DMS114 treated with DMSO at 0.1 percent for 48 hours (cell line): ENCODE measurements around the gene ATRX.
"Not testable (repeated sequence)": the region's sequence is repeated elsewhere in the genome, so short reads cannot be mapped to it uniquely, and the experiment has no call there.

Experiments used
- DNase-seq: peaks from one replicate; lab custom pipeline; 2025; ENCODE audit not compliant: unreplicated experiment; lab: John Stamatoyannopoulos, UW

ATRX gene

GRCh38 chrX:77628294-77629025 lies 157.6 kb downstream of the ATRX start:
- no peak for DNase-seq

GRCh38 chrX:77622672-77623071 lies 163.3 kb downstream of the ATRX start:
- no peak for DNase-seq

GRCh38 chrX:77622233-77622632 lies 163.8 kb downstream of the ATRX start:
- no peak for DNase-seq

GRCh38 chrX:77621453-77621852 lies 164.6 kb downstream of the ATRX start:
- DNase-seq, result not testable (repeated sequence)

GRCh38 chrX:77617206-77617605 lies 168.8 kb downstream of the ATRX start:
- DNase-seq, result no peak

GRCh38 chrX:77603635-77604336 lies 182.2 kb downstream of the ATRX start:
- no peak for DNase-seq

GRCh38 chrX:77597511-77597910 lies 188.5 kb downstream of the ATRX start:
- DNase-seq, result no peak

- no peak for DNase-seq
Measured at GRCh38 chrX:77597090-77597489, 188.9 kb downstream of the ATRX start.

GRCh38 chrX:77595848-77596247 lies 190.2 kb downstream of the ATRX start:
- DNase-seq, result no peak

GRCh38 chrX:77572322-77572721 lies 213.7 kb downstream of the ATRX start:
- no peak for DNase-seq

- DNase-seq, result no peak
Measured at GRCh38 chrX:77565278-77565677, 220.7 kb downstream of the ATRX start.

- no peak for DNase-seq
Measured at GRCh38 chrX:77564823-77565222, 221.2 kb downstream of the ATRX start.

- DNase-seq, result no peak
Measured at GRCh38 chrX:77561372-77561771, 224.6 kb downstream of the ATRX start.

GRCh38 chrX:77556276-77556675 lies 229.7 kb downstream of the ATRX start:
- DNase-seq, result no peak

- DNase-seq, result no peak
Measured at GRCh38 chrX:77548751-77549150, 237.3 kb downstream of the ATRX start.

GRCh38 chrX:77539778-77540177 lies 246.2 kb downstream of the ATRX start:
- not testable (repeated sequence) for DNase-seq

GRCh38 chrX:77531261-77531660 lies 254.8 kb downstream of the ATRX start:
- not testable (repeated sequence) for DNase-seq

GRCh38 chrX:77528034-77528433 lies 258.0 kb downstream of the ATRX start:
- DNase-seq, result no peak

- no peak for DNase-seq
Measured at GRCh38 chrX:77527233-77528001, 258.6 kb downstream of the ATRX start.

- DNase-seq, result no peak
Measured at GRCh38 chrX:77519765-77520164, 266.3 kb downstream of the ATRX start.

GRCh38 chrX:77514177-77514576 lies 271.8 kb downstream of the ATRX start:
- DNase-seq, result no peak

GRCh38 chrX:77510007-77510406 lies 276.0 kb downstream of the ATRX start:
- no peak for DNase-seq
